GM18517 (cell line): ENCODE measurements around the gene MPLKIP.
"Not testable (repeated sequence)": the region's sequence is repeated elsewhere in the genome, so short reads cannot be mapped to it uniquely, and the experiment has no call there.

Experiments used
- ATAC-seq: cut with Tn5 transposase; IDR thresholded peaks from one replicate; pipeline ENCODE4 v1.9.1; 2021; ENCODE audit warnings: mild to moderate bottlenecking, moderate library complexity; ENCODE audit not compliant: unreplicated experiment

MPLKIP gene

DNA sequence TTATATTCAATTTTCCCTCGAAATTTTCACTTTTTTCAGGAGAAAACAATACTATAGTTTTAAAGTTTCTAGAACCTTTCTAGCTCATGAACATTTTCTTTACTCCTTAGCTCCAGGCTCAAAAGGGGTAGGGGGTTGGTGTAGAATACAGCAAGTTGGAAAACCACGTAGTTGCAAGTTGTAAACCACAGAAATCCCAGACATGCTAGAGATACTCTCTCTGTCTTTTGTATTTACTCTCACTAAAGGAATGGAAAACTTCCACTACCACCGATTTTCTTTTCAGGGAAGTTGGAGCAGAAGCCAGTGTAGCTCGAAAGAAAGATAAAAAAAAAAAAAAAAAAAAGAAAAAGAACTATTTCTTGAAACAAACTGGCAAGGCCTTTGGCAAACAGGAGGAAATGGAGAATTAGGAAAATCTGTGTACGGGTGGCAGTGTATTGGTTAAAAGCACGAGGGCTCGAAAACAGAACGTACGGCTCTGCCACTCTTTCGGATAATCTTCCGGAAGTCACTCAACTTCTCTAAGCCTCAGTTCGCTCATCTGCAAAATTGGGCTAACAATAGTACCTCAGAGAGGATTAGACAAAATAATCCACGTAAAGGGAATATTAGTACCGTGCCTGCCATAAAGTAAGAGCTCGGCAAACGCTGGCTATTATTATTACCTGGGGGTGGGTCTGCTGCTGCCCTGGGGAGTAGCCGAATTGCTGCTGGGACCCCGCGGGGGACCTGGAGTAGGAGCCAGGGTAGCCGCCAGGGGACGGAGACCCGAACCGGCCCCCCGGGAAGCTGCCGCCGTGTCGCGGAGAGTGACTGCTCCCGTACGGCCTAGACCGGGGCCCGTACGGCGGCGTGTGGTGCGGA, 628 bp downstream of the MPLKIP start:
- peak; percentile 4 for ATAC-seq

DNA sequence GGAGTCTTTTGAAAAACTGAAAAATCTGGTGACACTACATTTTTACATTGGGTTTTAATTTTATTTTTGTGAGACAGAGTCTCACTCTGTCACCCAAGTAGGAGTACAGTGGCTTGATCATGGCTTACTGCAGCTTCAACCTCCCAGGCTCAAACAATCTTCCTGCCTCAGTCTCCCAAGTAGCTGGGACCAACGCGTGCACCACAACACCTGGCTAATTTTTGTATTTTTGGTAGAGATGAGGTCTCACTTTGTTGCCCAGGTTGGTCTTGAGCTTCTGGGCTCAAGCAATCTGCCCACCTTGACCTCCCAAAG, 11.5 kb downstream of the MPLKIP start:
- ATAC-seq = no peak

DNA sequence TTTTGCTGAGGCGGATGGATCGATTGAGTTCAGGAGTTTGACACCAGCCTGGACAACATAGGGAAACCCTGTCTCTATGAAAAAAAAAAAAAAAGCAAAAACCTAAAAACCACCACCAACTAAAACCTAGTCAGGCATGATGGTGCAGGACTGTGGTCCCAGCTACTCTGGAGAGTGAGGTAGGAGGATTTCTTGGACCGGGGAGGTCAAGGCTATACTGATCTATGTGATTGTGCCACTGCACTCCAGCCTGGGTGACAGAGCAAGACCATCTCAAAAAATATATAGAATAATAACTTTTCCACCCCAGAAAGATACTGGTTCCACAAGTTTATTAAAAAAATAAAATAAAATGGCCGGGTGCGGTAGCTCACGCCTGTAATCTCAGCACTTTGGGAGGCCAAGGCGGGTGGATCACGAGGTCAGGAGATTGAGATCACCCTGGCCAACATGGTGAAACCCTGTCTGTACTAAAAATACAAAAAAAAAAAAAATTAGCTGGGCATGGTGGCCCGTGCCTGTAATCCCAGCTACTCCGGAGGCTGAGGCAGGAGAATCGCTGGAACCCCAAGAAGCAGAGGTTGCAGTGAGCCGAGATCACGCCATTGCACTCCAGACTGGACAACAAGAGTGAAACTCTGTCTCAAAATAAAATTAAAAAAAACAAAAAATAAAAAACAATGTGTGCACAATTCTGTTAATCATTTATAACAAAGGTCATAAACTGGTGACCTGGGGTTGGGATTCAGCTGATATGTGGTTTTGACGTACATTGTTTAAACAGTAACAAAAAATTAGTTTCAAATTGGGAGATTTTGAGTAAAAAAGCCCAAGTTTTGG, 12.1 kb downstream of the MPLKIP start:
- not testable (repeated sequence) for ATAC-seq

GRCh38 chr7:40120020-40120419, 14.4 kb downstream of the MPLKIP start:
- ATAC-seq = no peak

DNA sequence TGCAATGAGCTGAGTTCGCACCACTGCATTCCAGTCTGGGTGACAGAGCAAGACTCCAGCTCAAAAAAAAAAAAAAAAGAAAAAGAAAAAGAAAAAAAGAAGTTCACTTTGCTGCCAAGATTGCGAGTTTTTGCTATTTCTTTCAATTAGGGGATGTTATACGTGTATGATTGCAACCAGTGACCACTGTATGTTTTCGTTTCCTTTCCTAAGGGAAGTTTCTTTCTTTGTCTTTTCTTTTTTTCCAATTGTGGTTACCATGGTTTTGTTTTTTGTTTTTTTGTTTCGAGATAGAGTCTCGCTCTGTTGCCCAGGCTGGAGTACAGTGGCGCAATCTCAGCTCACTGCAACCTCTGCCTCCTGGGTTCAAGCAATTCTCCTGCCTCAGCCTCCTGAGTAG, 16.2 kb downstream of the MPLKIP start:
- not testable (repeated sequence) for ATAC-seq

DNA sequence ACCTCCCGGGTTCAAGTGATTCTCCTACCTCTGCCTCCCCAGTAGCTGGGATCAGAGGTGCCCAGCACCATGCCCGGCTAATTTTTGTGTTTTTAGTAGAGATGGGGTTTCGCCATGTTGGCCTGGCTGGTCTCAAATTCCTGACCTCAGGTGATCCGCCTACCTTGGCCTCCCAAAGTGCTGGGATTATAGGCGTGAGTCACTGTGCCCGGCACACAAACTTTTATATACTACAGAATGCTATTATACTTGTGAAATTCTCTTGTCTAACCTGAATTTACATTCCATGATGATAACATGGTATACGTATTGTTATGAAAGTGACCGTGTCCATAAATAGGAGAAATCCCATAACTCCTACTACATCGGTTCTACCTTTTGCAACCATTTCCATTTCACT, 17.2 kb downstream of the MPLKIP start:
- not testable (repeated sequence) for ATAC-seq

- no peak for ATAC-seq
Observed at GRCh38 chr7:40115936-40116335, 18.5 kb downstream of the MPLKIP start.

DNA sequence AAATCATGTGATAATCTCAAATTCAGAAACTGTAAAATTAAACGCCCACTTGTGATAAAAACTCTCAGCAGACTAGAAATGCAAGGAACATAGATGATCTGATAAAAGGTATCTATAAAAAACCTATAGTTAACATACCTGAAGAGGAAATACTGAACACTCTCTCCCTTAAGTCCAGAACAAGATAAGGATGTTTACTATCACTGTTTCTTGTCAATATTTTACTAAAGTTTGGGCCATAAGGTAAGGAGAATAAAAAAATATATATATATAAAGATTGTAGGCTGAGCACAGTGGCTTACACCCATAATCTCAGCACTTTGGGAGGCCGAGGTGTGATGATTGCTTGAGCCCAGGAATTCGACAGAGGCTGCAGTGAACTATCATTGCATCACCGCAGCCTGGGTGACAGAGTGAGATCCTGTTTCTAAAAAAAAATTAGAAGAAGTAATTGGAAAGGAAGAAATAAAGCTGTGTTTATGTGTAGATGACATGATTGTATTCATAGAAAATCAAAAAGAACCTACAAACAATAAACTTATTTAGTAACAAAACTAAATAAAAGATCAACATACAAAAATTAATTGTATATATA, 28.4 kb downstream of the MPLKIP start:
- no peak for ATAC-seq

GRCh38 chr7:40102897-40103296, 31.5 kb downstream of the MPLKIP start:
- no peak for ATAC-seq

DNA sequence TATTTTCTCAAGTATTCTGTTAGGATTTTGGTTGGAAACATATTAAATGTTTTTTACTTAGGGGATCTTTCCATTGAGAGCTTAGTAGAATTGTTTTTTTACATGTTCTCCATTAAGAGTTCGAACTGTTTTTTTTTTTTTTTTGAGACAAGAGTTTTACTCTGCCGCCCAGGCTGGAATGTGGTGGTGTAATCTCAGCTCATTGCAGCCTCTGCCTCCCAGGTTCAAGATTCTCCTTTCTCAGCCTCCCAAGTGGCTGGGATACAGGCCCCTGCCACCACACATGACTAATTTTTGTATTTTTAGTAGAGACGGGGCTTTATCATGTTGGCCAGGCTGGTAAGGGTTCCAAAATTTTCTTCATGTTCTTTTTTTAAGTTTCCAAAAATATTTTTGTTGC, 33.2 kb downstream of the MPLKIP start:
- no peak for ATAC-seq

DNA sequence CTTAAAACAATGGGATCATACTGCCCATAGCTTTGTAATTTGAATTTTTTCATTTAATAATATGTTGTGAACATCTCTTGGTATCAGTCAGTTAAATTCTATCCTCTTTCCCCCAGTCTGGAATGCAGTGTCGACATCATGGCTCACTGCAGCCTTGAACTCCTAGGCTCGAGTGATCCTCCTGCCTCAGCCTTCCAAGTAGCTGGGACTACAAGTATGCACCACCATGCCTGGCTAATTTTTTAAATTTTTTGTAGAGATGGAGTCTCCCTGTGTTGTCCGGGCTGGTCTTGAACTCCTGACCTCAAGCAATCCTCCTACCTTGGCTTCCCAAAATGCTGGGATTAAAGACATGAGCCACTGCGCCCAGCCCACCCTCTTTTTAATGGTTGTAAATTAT, 34.6 kb downstream of the MPLKIP start:
- ATAC-seq = no peak

DNA sequence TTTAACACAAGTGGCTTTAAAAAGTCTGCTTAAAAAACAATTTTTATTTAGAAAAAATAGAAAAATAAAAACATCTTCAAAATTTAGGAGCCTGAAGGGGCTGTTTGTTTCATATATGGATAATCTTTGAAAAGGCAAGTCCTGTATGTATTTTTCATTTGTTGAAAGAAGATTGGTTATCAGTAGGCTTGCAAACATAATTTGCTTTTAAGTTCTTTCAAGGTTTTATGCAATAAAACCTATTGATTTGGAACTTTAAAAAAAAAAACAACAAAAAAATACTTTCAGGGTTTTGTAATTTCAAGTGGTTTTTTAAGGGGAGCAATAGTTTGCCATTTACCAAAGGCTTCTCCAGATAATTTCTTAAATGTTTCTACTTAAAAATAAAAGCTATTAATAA, 35.6 kb downstream of the MPLKIP start:
- ATAC-seq = no peak

DNA sequence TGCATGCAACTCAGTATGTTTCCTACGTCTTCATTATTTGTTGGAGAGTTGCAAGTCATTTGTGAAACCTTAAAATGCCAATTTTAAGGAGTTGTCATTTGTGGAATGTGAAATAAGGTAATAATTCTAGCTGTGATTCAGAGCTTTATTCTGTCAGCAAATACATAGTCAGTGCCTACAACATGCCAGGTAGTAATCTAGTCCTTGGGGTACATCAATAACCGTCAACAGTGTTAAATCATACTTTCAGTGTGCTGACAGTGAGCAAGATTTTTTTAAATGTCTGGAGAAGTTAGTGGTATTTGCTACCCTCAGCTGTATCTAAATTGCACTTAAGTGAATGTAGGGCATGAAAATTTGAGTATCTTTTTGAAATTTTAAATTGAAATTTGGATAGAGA, 36.7 kb downstream of the MPLKIP start:
- no peak for ATAC-seq

- no peak for ATAC-seq
Observed at GRCh38 chr7:40095695-40096327, 38.6 kb downstream of the MPLKIP start.

- ATAC-seq = no peak
Observed at GRCh38 chr7:40095230-40095629, 39.2 kb downstream of the MPLKIP start.

DNA sequence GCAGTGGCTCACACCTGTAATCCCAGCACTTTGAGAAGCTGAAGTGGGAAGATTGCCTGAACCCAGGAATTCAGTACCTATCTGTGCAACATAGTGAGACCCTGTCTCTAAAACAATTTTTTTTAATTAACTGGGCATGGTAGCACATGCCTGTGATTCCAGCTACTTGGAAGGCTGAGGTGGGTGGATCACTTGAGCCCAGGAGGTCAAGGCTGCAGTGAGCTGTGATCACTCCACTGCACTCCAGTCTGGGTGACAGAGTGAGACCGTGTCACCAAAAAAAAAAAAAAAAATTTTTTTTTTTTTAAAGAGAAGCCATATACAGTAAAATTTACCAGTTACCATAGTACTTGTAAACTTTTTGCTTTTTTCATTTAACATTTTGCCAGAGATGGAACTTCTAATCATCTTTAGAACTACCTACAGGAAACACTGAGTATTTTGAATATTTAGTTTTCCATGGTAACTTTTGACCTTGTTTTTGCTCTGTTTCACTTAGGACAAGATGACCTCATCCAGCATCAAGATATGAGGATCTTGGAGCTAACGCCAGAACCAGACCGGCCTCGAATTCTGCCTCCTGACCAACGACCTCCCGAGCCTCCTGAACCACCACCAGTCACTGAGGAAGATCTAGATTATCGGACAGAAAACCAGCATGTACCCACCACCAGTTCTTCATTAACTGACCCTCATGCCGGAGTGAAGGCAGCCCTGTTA, 40.6 kb downstream of the MPLKIP start:
- ATAC-seq = no peak

- ATAC-seq = no peak
Observed at GRCh38 chr7:40092182-40092581, 42.2 kb downstream of the MPLKIP start.

GRCh38 chr7:40077849-40078248, 56.6 kb downstream of the MPLKIP start:
- no peak for ATAC-seq
